Measurements from ENCODE around the gene ZFAND3.

GRCh38 chr6:37826188-37826587, 6.7 kb downstream of the ZFAND3 start:
- TF ChIP-seq CTCF (IDR thresholded peaks at IDR 0.05; ENCODE audit: low read length) (no peak), EZH2 (IDR thresholded peaks at IDR 0.05; ENCODE audit: borderline replicate concordance, low read length) (no peak)

Measured in OCI-LY1 (cell line).